HPDE6-E6E7 (cell line): ENCODE data around the gene CHRD.

Source experiments
- DNase-seq: peaks from one replicate; pipeline ENCODE4 v3.0.0; 2011; ENCODE audit warnings: missing footprints; ENCODE audit errors: extremely low spot score

CHRD gene

GRCh38 chr3:184360929-184361531, 18.8 kb upstream of the CHRD start:
- DNase-seq: no peak

GRCh38 chr3:184361532-184361931, 18.3 kb upstream of the CHRD start, which contains the start of the genes CLCN2 and POLR2H:
Gene CLCN2, minus strand, starts transcription at chr3:184361605. Its CDS starts 126 bp downstream, at chr3:184361479.
Gene POLR2H, plus strand, starts transcription at chr3:184361710. Its CDS starts 1,783 bp downstream, at chr3:184363493.
- peak; percentile 45 for DNase-seq

- DNase-seq: peak; percentile 63
Observed at GRCh38 chr3:184361932-184362667, 17.8 kb upstream of the CHRD start.

- DNase-seq: peak; percentile 94
Observed at GRCh38 chr3:184362668-184363546, 16.9 kb upstream of the CHRD start.

- no peak for DNase-seq
Observed at GRCh38 chr3:184366619-184367289, 13.1 kb upstream of the CHRD start.

GRCh38 chr3:184368116-184368515, 11.7 kb upstream of the CHRD start:
- no peak for DNase-seq

GRCh38 chr3:184368586-184369183, 11.2 kb upstream of the CHRD start:
- no peak for DNase-seq

GRCh38 chr3:184371570-184372018, 8.3 kb upstream of the CHRD start:
- peak; percentile 90 for DNase-seq

- no peak for DNase-seq
Observed at GRCh38 chr3:184372296-184372821, 7.5 kb upstream of the CHRD start.

GRCh38 chr3:184372911-184373310, 6.9 kb upstream of the CHRD start:
- DNase-seq: no peak

- DNase-seq: no peak
Observed at GRCh38 chr3:184373422-184373821, 6.4 kb upstream of the CHRD start.

- no peak for DNase-seq
Observed at GRCh38 chr3:184375747-184376461, 4.0 kb upstream of the CHRD start.

GRCh38 chr3:184377374-184377773, 2.5 kb upstream of the CHRD start:
- DNase-seq: no peak

- no peak for DNase-seq
Observed at GRCh38 chr3:184377882-184378445, 1.9 kb upstream of the CHRD start, which contains the start of gene THPO. Gene THPO, minus strand, starts transcription at chr3:184378207. Its CDS starts 1,948 bp downstream, at chr3:184376259.

GRCh38 chr3:184378651-184379357, 1.1 kb upstream of the CHRD start:
- no peak for DNase-seq

GRCh38 chr3:184380185-184380626, 352 bp downstream of the CHRD start:
- peak; percentile 53 for DNase-seq

GRCh38 chr3:184380627-184381260, 890 bp downstream of the CHRD start:
- no peak for DNase-seq
